GM19099 (cell line): Measurements from ENCODE around the gene AGR3.

ENCODE experiments used
- POLR2A ChIP-seq: IDR thresholded peaks from 3 replicates; pipeline ENCODE4 v1.6.1; 2011; ENCODE audit warnings: low read depth; ENCODE audit not compliant: insufficient read length; ENCODE audit errors: extremely low read depth

AGR3 gene

GRCh38 chr7:16812542-16813231 is 69.1 kb downstream of the AGR3 start:
- no peak for TF ChIP-seq POLR2A

GRCh38 chr7:16811551-16811950 is 70.2 kb downstream of the AGR3 start:
- TF ChIP-seq POLR2A: no peak

GRCh38 chr7:16810573-16810972 is 71.2 kb downstream of the AGR3 start:
- no peak for TF ChIP-seq POLR2A

- TF ChIP-seq POLR2A: no peak
These were observed 71.7 kb downstream of the AGR3 start for GRCh38 chr7:16810112-16810511.
